ENCODE measurements around the gene TBC1D16.

DNA sequence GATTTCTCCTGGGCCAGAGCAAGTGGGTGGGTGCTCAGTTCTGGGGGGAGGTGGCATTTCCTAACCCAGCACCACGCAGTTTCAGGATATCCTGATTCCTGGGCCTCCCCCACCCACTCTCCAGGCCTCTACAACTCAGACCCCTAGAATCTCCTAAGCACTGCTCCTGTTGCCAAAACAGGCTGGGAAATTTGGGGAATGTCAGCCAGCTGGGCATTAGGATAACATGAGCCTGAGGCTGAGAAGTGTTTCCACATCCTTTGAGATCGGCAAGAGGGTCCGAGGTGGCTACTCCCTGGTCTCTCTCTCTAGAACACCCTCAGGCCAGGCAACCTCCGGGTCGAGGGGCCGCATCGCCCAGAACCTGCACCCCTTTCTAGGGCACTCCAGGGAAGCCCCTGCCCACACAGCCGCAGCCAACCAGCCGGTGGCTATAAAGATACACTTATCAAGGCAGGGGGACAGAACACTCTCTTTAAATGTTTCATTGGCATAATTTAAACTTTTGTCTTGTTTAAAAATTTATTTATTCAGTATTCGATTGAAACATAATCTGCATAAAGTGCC is 23.6 kb downstream of the TBC1D16 start:
- no peak for TF ChIP-seq ESRRA (CRISPR knock-in tag; IDR thresholded peaks at IDR 0.05; ENCODE audit: borderline replicate concordance)
- TF ChIP-seq, protein P1, sequence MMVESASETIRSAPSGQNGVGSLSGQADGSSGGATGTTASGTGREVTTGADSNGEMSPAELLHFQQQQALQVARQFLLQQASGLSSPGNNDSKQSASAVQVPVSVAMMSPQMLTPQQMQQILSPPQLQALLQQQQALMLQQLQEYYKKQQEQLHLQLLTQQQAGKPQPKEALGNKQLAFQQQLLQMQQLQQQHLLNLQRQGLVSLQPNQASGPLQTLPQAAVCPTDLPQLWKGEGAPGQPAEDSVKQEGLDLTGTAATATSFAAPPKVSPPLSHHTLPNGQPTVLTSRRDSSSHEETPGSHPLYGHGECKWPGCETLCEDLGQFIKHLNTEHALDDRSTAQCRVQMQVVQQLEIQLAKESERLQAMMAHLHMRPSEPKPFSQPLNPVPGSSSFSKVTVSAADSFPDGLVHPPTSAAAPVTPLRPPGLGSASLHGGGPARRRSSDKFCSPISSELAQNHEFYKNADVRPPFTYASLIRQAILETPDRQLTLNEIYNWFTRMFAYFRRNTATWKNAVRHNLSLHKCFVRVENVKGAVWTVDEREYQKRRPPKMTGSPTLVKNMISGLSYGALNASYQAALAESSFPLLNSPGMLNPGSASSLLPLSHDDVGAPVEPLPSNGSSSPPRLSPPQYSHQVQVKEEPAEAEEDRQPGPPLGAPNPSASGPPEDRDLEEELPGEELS (CRISPR knock-in tag; IDR thresholded peaks at IDR 0.05): no peak
- TF ChIP-seq, protein P2, sequence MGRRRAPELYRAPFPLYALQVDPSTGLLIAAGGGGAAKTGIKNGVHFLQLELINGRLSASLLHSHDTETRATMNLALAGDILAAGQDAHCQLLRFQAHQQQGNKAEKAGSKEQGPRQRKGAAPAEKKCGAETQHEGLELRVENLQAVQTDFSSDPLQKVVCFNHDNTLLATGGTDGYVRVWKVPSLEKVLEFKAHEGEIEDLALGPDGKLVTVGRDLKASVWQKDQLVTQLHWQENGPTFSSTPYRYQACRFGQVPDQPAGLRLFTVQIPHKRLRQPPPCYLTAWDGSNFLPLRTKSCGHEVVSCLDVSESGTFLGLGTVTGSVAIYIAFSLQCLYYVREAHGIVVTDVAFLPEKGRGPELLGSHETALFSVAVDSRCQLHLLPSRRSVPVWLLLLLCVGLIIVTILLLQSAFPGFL (CRISPR knock-in tag; IDR thresholded peaks at IDR 0.05; ENCODE audit: borderline replicate concordance): no peak
- TF ChIP-seq, protein P3, sequence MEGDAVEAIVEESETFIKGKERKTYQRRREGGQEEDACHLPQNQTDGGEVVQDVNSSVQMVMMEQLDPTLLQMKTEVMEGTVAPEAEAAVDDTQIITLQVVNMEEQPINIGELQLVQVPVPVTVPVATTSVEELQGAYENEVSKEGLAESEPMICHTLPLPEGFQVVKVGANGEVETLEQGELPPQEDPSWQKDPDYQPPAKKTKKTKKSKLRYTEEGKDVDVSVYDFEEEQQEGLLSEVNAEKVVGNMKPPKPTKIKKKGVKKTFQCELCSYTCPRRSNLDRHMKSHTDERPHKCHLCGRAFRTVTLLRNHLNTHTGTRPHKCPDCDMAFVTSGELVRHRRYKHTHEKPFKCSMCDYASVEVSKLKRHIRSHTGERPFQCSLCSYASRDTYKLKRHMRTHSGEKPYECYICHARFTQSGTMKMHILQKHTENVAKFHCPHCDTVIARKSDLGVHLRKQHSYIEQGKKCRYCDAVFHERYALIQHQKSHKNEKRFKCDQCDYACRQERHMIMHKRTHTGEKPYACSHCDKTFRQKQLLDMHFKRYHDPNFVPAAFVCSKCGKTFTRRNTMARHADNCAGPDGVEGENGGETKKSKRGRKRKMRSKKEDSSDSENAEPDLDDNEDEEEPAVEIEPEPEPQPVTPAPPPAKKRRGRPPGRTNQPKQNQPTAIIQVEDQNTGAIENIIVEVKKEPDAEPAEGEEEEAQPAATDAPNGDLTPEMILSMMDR (IDR thresholded peaks at IDR 0.05): no peak
- no peak for TF ChIP-seq ELF4 (CRISPR knock-in tag; IDR thresholded peaks at IDR 0.05; ENCODE audit: low read depth)
- TF ChIP-seq, protein P4, sequence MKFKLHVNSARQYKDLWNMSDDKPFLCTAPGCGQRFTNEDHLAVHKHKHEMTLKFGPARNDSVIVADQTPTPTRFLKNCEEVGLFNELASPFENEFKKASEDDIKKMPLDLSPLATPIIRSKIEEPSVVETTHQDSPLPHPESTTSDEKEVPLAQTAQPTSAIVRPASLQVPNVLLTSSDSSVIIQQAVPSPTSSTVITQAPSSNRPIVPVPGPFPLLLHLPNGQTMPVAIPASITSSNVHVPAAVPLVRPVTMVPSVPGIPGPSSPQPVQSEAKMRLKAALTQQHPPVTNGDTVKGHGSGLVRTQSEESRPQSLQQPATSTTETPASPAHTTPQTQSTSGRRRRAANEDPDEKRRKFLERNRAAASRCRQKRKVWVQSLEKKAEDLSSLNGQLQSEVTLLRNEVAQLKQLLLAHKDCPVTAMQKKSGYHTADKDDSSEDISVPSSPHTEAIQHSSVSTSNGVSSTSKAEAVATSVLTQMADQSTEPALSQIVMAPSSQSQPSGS (CRISPR knock-in tag; IDR thresholded peaks at IDR 0.05; ENCODE audit: borderline replicate concordance, low read depth): no peak
- TF ChIP-seq, protein P5, sequence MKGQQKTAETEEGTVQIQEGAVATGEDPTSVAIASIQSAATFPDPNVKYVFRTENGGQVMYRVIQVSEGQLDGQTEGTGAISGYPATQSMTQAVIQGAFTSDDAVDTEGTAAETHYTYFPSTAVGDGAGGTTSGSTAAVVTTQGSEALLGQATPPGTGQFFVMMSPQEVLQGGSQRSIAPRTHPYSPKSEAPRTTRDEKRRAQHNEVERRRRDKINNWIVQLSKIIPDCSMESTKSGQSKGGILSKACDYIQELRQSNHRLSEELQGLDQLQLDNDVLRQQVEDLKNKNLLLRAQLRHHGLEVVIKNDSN (CRISPR knock-in tag; IDR thresholded peaks at IDR 0.05): no peak
- no peak for TF ChIP-seq JAZF1 (CRISPR knock-in tag; IDR thresholded peaks at IDR 0.05)
- no peak for TF ChIP-seq CBFB (CRISPR knock-in tag; IDR thresholded peaks at IDR 0.05; ENCODE audit: low read depth)
- TF ChIP-seq, protein P6, sequence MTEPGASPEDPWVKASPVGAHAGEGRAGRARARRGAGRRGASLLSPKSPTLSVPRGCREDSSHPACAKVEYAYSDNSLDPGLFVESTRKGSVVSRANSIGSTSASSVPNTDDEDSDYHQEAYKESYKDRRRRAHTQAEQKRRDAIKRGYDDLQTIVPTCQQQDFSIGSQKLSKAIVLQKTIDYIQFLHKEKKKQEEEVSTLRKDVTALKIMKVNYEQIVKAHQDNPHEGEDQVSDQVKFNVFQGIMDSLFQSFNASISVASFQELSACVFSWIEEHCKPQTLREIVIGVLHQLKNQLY (CRISPR knock-in tag; IDR thresholded peaks at IDR 0.05): no peak
- TF ChIP-seq, protein P7, sequence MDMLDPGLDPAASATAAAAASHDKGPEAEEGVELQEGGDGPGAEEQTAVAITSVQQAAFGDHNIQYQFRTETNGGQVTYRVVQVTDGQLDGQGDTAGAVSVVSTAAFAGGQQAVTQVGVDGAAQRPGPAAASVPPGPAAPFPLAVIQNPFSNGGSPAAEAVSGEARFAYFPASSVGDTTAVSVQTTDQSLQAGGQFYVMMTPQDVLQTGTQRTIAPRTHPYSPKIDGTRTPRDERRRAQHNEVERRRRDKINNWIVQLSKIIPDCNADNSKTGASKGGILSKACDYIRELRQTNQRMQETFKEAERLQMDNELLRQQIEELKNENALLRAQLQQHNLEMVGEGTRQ (CRISPR knock-in tag; IDR thresholded peaks at IDR 0.05): no peak
- TF ChIP-seq, protein P8, sequence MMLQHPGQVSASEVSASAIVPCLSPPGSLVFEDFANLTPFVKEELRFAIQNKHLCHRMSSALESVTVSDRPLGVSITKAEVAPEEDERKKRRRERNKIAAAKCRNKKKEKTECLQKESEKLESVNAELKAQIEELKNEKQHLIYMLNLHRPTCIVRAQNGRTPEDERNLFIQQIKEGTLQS (CRISPR knock-in tag; conservative IDR thresholded peaks at IDR 0.05): no peak
